K562 (cell line): ENCODE data around the gene USF2. TPM values are rescaled to one million over a fixed set of nuclear protein-coding genes. Genes with fewer than 3 reads are reported as not detected.
A peak's percentile ranks its signal among the peaks of the same experiment; 100 is the strongest.

Experiments
- ATAC-seq: fragments of 200-7000 bp; cut with Tn5 transposase; 3 replicates; pipeline ENCODE4 v1.9.1; 2020; ENCODE audit warnings: moderate library complexity
- BruUV-seq: library from RNA; stranded (reverse); fragments of 400-500 nt; replicated peaks from 2 replicates; lab custom pipeline; 2021; lab: Mats Ljungman, UMichigan
- CTCF ChIA-PET: fragments of 300-600 bp; formaldehyde crosslinking; extraction: SDS; loops from one replicate; lab custom pipeline; 2021; ENCODE audit warnings: low intra/inter-chr PET ratio; lab: Yijun Ruan, JAX
- POLR2A ChIA-PET: fragments of 300-600, 350-650 bp; sonication (Branson Sonifier 250); formaldehyde crosslinking; extraction: SDS; loops from one replicate; lab custom pipeline; 2021; ENCODE audit warnings: antibody characterized with exemption, inconsistent platforms; lab: Yijun Ruan, JAX
- DNase-seq, 4 experiments: peaks; one replicate each; pipeline versions ENCODE4 v3.0.0 to v3.0.0-alpha.2; 2011 to 2018; ENCODE audit warnings: low spot score in 3 of 4, mixed read lengths in 3 of 4; ENCODE audit errors: extremely low read depth in 1 of 4
- FAIRE-seq: peaks from 2 replicates; lab custom pipeline; 2011; peaks lifted over from hg19 to GRCh38; lab: Jason Lieb, UNC
- H2AFZ ChIP-seq: 2 replicates; pipeline ENCODE4 v1.6.0; 2011; ENCODE audit warnings: low read depth, low read length, control low read depth, inconsistent platforms
- H3K27ac ChIP-seq: fragments of 200-600 bp; 3 replicates; pipeline ENCODE4 v1.8.0; 2011; ENCODE audit warnings: low read depth, mild to moderate bottlenecking, control low read depth, inconsistent platforms, low read length, moderate library complexity, mixed read lengths; ENCODE audit errors: extremely low read depth
- H3K27me3 ChIP-seq, 2 experiments: fragments of 300-600 bp in 1 of 2; 2 replicates in 1 of 2; 3 replicates in 1 of 2; pipeline versions ENCODE4 v1.6.0 to v1.8.0; 2011; ENCODE audit warnings: inconsistent platforms in 2 of 2, low read length in 2 of 2, mild to moderate bottlenecking in 1 of 2, mixed read lengths in 1 of 2, moderate library complexity in 1 of 2; ENCODE audit not compliant: control insufficient read depth in 2 of 2, insufficient read depth in 2 of 2
- H3K36me3 ChIP-seq: fragments of 300-600 bp; 3 replicates; pipeline ENCODE4 v1.8.0; 2011; ENCODE audit warnings: mild to moderate bottlenecking, low read length, inconsistent platforms; ENCODE audit not compliant: control insufficient read depth, insufficient read depth
- H3K4me1 ChIP-seq, 2 experiments: fragments of 200-600 bp in 1 of 2; replicated peaks in 1 of 2; 2 replicates in 1 of 2; 3 replicates in 1 of 2; pipeline versions ENCODE4 v1.5.1 to v1.8.0; 2011; ENCODE audit warnings: inconsistent platforms in 2 of 2, low read length in 2 of 2, mild to moderate bottlenecking in 1 of 2, mixed read lengths in 1 of 2, moderate library complexity in 1 of 2; ENCODE audit not compliant: control insufficient read depth in 2 of 2, insufficient read depth in 2 of 2
- H3K4me2 ChIP-seq: 2 replicates; pipeline ENCODE4 v1.6.1; 2011; ENCODE audit warnings: low read length, control low read depth, inconsistent platforms, mixed read lengths; ENCODE audit not compliant: insufficient read depth
- H3K4me3 ChIP-seq: fragments of 200-600 bp; sonication (generic), shearing (Covaris generic); 2 replicates; pipeline ENCODE4 v1.5.1; 2016; ENCODE audit warnings: control low read depth, inconsistent platforms
- H3K79me2 ChIP-seq: fragments of 200-600 bp; 3 replicates; pipeline ENCODE4 v1.8.0; 2011; ENCODE audit warnings: low read length, inconsistent platforms; ENCODE audit not compliant: control insufficient read depth, insufficient read depth
- H3K9ac ChIP-seq, 2 experiments: 2 replicates each; pipeline versions ENCODE4 v1.6.0 to v1.6.1; 2011; ENCODE audit warnings: low read depth in 2 of 2, low read length in 2 of 2, control low read depth in 1 of 2, inconsistent platforms in 1 of 2, mild to moderate bottlenecking in 1 of 2, mixed read lengths in 1 of 2; ENCODE audit not compliant: insufficient read depth in 1 of 2
- H3K9me1 ChIP-seq: one replicate; pipeline ENCODE4 v1.6.0; 2011; ENCODE audit warnings: inconsistent platforms, mild to moderate bottlenecking, low read length, moderate library complexity; ENCODE audit not compliant: control insufficient read depth, insufficient read depth
- H3K9me3 ChIP-seq: replicated peaks from 2 replicates; pipeline ENCODE4 v1.5.1; 2011; ENCODE audit warnings: low read depth, low read length, inconsistent platforms; ENCODE audit not compliant: control insufficient read depth, insufficient read depth
- H4K20me1 ChIP-seq: replicated peaks from 2 replicates; pipeline ENCODE4 v1.6.1; 2011; ENCODE audit warnings: low read length, inconsistent platforms, mixed read lengths; ENCODE audit not compliant: control insufficient read depth, insufficient read depth
- ATF7 ChIP-seq: fragments of 450-650 bp; IDR thresholded peaks from 2 replicates; pipeline ENCODE4 v1.7.1; 2014; ENCODE audit warnings: mild to moderate bottlenecking, moderate library complexity
- EGR1 ChIP-seq: fragments of 450-650 bp; conservative IDR thresholded peaks from 2 replicates; pipeline ENCODE4 v1.6.1; 2017; ENCODE audit warnings: mild to moderate bottlenecking
- HDGF ChIP-seq: fragments of 450-650 bp; IDR thresholded peaks from 2 replicates; pipeline ENCODE4 v1.6.1; 2016
- PHF20 ChIP-seq: fragments of 450-650 bp; IDR thresholded peaks from 2 replicates; pipeline ENCODE4 v1.6.1; 2018; ENCODE audit not compliant: partially characterized antibody
- WGBS: fragments of 100-300 bp; shearing (Covaris generic); methylation state at CpG from one replicate; pipeline ENCODE4 v1.1.6; 2016; ENCODE audit warnings: low coverage, mixed read lengths; ENCODE audit not compliant: insufficient coverage; ENCODE audit errors: missing lambda C conversion rate; 5-methylcytosine and 5-hydroxymethylcytosine counted together
- in situ Hi-C: fragments of 300-500 bp; cut with MboI; formaldehyde crosslinking; loops from 4 replicates; pipeline ENCODE4 v1.15.0; 2018; ENCODE audit warnings: inconsistent platforms, mixed read lengths
- intact Hi-C: fragments of 100-400 bp; cut with micrococcal nuclease; formaldehyde crosslinking; loops from 2 replicates; pipeline ENCODE4 v1.14.2; 2022
- polyA plus RNA-seq, 8 experiments: library from polyadenylated mRNA; depleted of rRNA in 4 of 8; stranded (reverse) in 5 of 8; unstranded in 3 of 8; fragments of >200 nt; fragmentation: Nextera tagmentation in 2 of 8; fragmentation: Illumina TruSeq in 1 of 8; extraction: Ambion mirVana in 2 of 8; extraction: Trizol in 1 of 8; gene quantifications; 2 replicates each; pipeline versions ENCODE4 v1.2.1 to v1.2.3, GENCODE V29; 2011 to 2014; ENCODE audit warnings: inconsistent platforms in 1 of 8, missing spikeins in 1 of 8
- total RNA-seq, 7 experiments: library from RNA; depleted of rRNA in 6 of 7; stranded (reverse); fragments of >200 nt in 6 of 7; fragmentation: Illumina TruSeq in 2 of 7; extraction: Trizol in 2 of 7; gene quantifications; 2 replicates each; pipeline versions ENCODE4 v1.2.1 to v1.2.3, GENCODE V29; 2011 to 2021; ENCODE audit warnings: low replicate concordance in 1 of 7
- TF ChIP-seq, protein P1 (sequence below): sonication (generic); formaldehyde crosslinking; IDR thresholded peaks from 2 replicates; pipeline ENCODE4 v1.8.1; 2023; ENCODE audit warnings: mild to moderate bottlenecking, missing genetic modification reagents
- TF ChIP-seq, protein P2 (sequence below), 2 experiments: fragments of 450-650 bp in 1 of 2; sonication (generic) in 1 of 2; formaldehyde crosslinking in 1 of 2; IDR thresholded peaks; 2 replicates each; pipeline versions ENCODE4 v1.7.1 to v1.9.0; 2016 to 2022; ENCODE audit warnings: inconsistent platforms in 1 of 2, mild to moderate bottlenecking in 1 of 2, missing genetic modification reagents in 1 of 2

USF2 gene
- total and polyA plus RNA-seq, 9 of the 15 experiments (the other 6 are each of a cell fraction or from before 2014, with no cell fraction given), result 0.27 to 93.7 (median 58.4) TPM

DNA sequence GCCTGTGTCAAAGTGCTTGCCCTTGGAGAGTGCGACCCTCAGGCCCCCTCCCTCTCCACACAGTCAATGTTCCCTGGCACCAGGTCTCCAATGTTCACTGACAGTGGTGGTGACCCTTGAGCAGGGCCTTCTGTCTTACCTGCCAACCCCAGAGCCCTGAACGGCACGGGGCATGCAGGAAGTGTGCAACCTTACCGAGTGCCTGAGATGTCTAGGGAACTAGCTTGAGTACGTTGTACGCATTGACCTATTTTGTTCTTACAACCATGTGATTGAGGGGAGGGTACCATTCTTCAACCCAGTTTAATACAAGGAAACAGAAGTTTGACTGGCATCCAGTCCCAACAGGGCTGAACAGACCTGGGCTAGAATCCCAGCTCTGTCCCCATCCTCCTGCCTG lies 36.4 kb downstream of the USF2 start (continued):
- TF ChIP-seq, protein P1, sequence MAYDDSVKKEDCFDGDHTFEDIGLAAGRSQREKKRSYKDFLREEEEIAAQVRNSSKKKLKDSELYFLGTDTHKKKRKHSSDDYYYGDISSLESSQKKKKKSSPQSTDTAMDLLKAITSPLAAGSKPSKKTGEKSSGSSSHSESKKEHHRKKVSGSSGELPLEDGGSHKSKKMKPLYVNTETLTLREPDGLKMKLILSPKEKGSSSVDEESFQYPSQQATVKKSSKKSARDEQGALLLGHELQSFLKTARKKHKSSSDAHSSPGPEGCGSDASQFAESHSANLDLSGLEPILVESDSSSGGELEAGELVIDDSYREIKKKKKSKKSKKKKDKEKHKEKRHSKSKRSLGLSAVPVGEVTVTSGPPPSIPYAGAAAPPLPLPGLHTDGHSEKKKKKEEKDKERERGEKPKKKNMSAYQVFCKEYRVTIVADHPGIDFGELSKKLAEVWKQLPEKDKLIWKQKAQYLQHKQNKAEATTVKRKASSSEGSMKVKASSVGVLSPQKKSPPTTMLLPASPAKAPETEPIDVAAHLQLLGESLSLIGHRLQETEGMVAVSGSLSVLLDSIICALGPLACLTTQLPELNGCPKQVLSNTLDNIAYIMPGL (CRISPR knock-in tag), result 0 out of 2 replicates have a peak, but pooled peaks have one; percentile 56

- Histone ChIP-seq H3K9ac (peak overlapping the region; percentile 41 to 61; a peak in 3 of 4 replicates), H3K4me3 (no peak overlapping the region), H2AFZ (peak overlapping the region; percentile 80), H3K9me3 (no peaks in the 10 kb centered on the region), H3K79me2 (peaks cover 10% of the 10 kb centered on the region; the same call in 2 of the 3 replicates), H3K4me2 (peak overlapping the region; percentile 57), H3K36me3 (no peaks in the 10 kb centered on the region), H3K9me1 (peaks cover 3% of the 10 kb centered on the region), H3K4me1 (peaks cover 69% of the 10 kb centered on the region in 2 experiments), H3K27me3 (no peaks in the 10 kb centered on the region), H4K20me1 (no peaks in the 10 kb centered on the region), H3K27ac (peak overlapping the region; percentile 90)
- 62% methylated on average over 20 of the region's 20 CpGs for whole genome bisulfite sequencing
- in situ Hi-C loops, result no loop called here
- POLR2A ChIA-PET, result interaction anchor here (0.6 to 2.3 kb wide), 4 partner anchors 9 to 135 kb away, joined by 3 to 11 read pairs (median 4); partner anchors contain the start of gene FFAR1
- DNase-seq (peak in 2 of 4 experiments; percentile 59 to 80), FAIRE-seq (peak; percentile 11), ATAC-seq (peak; percentile 46)
- CTCF ChIA-PET, result interaction anchor here (0.7 kb wide), 1 partner anchor 46 kb away, joined by 3 read pairs; no protein-coding TSS in a partner anchor
- intact Hi-C loops, result no loop called here
- BruUV-seq, result TSS peak; percentile 59
- TF ChIP-seq ATF7, result peak; percentile 34; the same call in 1 of the 2 replicates
- TF ChIP-seq, protein P2, sequence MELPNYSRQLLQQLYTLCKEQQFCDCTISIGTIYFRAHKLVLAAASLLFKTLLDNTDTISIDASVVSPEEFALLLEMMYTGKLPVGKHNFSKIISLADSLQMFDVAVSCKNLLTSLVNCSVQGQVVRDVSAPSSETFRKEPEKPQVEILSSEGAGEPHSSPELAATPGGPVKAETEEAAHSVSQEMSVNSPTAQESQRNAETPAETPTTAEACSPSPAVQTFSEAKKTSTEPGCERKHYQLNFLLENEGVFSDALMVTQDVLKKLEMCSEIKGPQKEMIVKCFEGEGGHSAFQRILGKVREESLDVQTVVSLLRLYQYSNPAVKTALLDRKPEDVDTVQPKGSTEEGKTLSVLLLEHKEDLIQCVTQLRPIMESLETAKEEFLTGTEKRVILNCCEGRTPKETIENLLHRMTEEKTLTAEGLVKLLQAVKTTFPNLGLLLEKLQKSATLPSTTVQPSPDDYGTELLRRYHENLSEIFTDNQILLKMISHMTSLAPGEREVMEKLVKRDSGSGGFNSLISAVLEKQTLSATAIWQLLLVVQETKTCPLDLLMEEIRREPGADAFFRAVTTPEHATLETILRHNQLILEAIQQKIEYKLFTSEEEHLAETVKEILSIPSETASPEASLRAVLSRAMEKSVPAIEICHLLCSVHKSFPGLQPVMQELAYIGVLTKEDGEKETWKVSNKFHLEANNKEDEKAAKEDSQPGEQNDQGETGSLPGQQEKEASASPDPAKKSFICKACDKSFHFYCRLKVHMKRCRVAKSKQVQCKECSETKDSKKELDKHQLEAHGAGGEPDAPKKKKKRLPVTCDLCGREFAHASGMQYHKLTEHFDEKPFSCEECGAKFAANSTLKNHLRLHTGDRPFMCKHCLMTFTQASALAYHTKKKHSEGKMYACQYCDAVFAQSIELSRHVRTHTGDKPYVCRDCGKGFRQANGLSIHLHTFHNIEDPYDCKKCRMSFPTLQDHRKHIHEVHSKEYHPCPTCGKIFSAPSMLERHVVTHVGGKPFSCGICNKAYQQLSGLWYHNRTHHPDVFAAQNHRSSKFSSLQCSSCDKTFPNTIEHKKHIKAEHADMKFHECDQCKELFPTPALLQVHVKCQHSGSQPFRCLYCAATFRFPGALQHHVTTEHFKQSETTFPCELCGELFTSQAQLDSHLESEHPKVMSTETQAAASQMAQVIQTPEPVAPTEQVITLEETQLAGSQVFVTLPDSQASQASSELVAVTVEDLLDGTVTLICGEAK (IDR thresholded peaks at IDR 0.05), result peak; percentile 7; the same call in 1 of the 2 replicates
- TF ChIP-seq, protein P2 (CRISPR knock-in tag; IDR thresholded peaks at IDR 0.05), result no peak
- TF ChIP-seq EGR1, result no peak
- peak; percentile 90; the same call in 1 of the 2 replicates for TF ChIP-seq HDGF
- peak; percentile 22 for TF ChIP-seq PHF20
These were observed 37.9 kb downstream of the USF2 start for GRCh38 chr19:35306473-35307246.
